K562 (cell line): ENCODE measurements around the gene IRF9. TPM values are rescaled to one million over a fixed set of nuclear protein-coding genes. Genes with fewer than 3 reads are reported as not detected.

ENCODE experiments used
- ATAC-seq: fragments of 200-7000 bp; cut with Tn5 transposase; 3 replicates; pipeline ENCODE4 v1.9.1; 2020; ENCODE audit warnings: moderate library complexity
- BruUV-seq: library from RNA; stranded (reverse); fragments of 400-500 nt; replicated peaks from 2 replicates; lab custom pipeline; 2021; lab: Mats Ljungman, UMichigan
- CTCF ChIA-PET: fragments of 300-600 bp; formaldehyde crosslinking; extraction: SDS; loops from one replicate; lab custom pipeline; 2021; ENCODE audit warnings: low intra/inter-chr PET ratio; lab: Yijun Ruan, JAX
- POLR2A ChIA-PET: fragments of 300-600, 350-650 bp; sonication (Branson Sonifier 250); formaldehyde crosslinking; extraction: SDS; loops from one replicate; lab custom pipeline; 2021; ENCODE audit warnings: antibody characterized with exemption, inconsistent platforms; lab: Yijun Ruan, JAX
- DNase-seq, 4 experiments: peaks; one replicate each; pipeline versions ENCODE4 v3.0.0 to v3.0.0-alpha.2; 2011 to 2018; ENCODE audit warnings: low spot score in 3 of 4, mixed read lengths in 3 of 4; ENCODE audit errors: extremely low read depth in 1 of 4
- FAIRE-seq: peaks from 2 replicates; lab custom pipeline; 2011; peaks lifted over from hg19 to GRCh38; lab: Jason Lieb, UNC
- H2AFZ ChIP-seq: 2 replicates; pipeline ENCODE4 v1.6.0; 2011; ENCODE audit warnings: low read depth, low read length, control low read depth, inconsistent platforms
- H3K27ac ChIP-seq: fragments of 200-600 bp; 3 replicates; pipeline ENCODE4 v1.8.0; 2011; ENCODE audit warnings: low read depth, mild to moderate bottlenecking, control low read depth, inconsistent platforms, low read length, moderate library complexity, mixed read lengths; ENCODE audit errors: extremely low read depth
- H3K27me3 ChIP-seq, 2 experiments: fragments of 300-600 bp in 1 of 2; 2 replicates in 1 of 2; 3 replicates in 1 of 2; pipeline versions ENCODE4 v1.6.0 to v1.8.0; 2011; ENCODE audit warnings: inconsistent platforms in 2 of 2, low read length in 2 of 2, mild to moderate bottlenecking in 1 of 2, mixed read lengths in 1 of 2, moderate library complexity in 1 of 2; ENCODE audit not compliant: control insufficient read depth in 2 of 2, insufficient read depth in 2 of 2
- H3K36me3 ChIP-seq: fragments of 300-600 bp; 3 replicates; pipeline ENCODE4 v1.8.0; 2011; ENCODE audit warnings: mild to moderate bottlenecking, low read length, inconsistent platforms; ENCODE audit not compliant: control insufficient read depth, insufficient read depth
- H3K4me1 ChIP-seq, 2 experiments: fragments of 200-600 bp in 1 of 2; replicated peaks in 1 of 2; 2 replicates in 1 of 2; 3 replicates in 1 of 2; pipeline versions ENCODE4 v1.5.1 to v1.8.0; 2011; ENCODE audit warnings: inconsistent platforms in 2 of 2, low read length in 2 of 2, mild to moderate bottlenecking in 1 of 2, mixed read lengths in 1 of 2, moderate library complexity in 1 of 2; ENCODE audit not compliant: control insufficient read depth in 2 of 2, insufficient read depth in 2 of 2
- H3K4me2 ChIP-seq: 2 replicates; pipeline ENCODE4 v1.6.1; 2011; ENCODE audit warnings: low read length, control low read depth, inconsistent platforms, mixed read lengths; ENCODE audit not compliant: insufficient read depth
- H3K4me3 ChIP-seq: fragments of 200-600 bp; sonication (generic), shearing (Covaris generic); 2 replicates; pipeline ENCODE4 v1.5.1; 2016; ENCODE audit warnings: control low read depth, inconsistent platforms
- H3K79me2 ChIP-seq: fragments of 200-600 bp; 3 replicates; pipeline ENCODE4 v1.8.0; 2011; ENCODE audit warnings: low read length, inconsistent platforms; ENCODE audit not compliant: control insufficient read depth, insufficient read depth
- H3K9ac ChIP-seq, 2 experiments: 2 replicates each; pipeline versions ENCODE4 v1.6.0 to v1.6.1; 2011; ENCODE audit warnings: low read depth in 2 of 2, low read length in 2 of 2, control low read depth in 1 of 2, inconsistent platforms in 1 of 2, mild to moderate bottlenecking in 1 of 2, mixed read lengths in 1 of 2; ENCODE audit not compliant: insufficient read depth in 1 of 2
- H3K9me1 ChIP-seq: one replicate; pipeline ENCODE4 v1.6.0; 2011; ENCODE audit warnings: inconsistent platforms, mild to moderate bottlenecking, low read length, moderate library complexity; ENCODE audit not compliant: control insufficient read depth, insufficient read depth
- H3K9me3 ChIP-seq: replicated peaks from 2 replicates; pipeline ENCODE4 v1.5.1; 2011; ENCODE audit warnings: low read depth, low read length, inconsistent platforms; ENCODE audit not compliant: control insufficient read depth, insufficient read depth
- H4K20me1 ChIP-seq: replicated peaks from 2 replicates; pipeline ENCODE4 v1.6.1; 2011; ENCODE audit warnings: low read length, inconsistent platforms, mixed read lengths; ENCODE audit not compliant: control insufficient read depth, insufficient read depth
- CHD2 ChIP-seq: IDR thresholded peaks from 2 replicates; pipeline ENCODE4 v1.6.1; 2011; ENCODE audit warnings: low read depth, low read length
- WGBS: fragments of 100-300 bp; shearing (Covaris generic); methylation state at CpG from one replicate; pipeline ENCODE4 v1.1.6; 2016; ENCODE audit warnings: low coverage, mixed read lengths; ENCODE audit not compliant: insufficient coverage; ENCODE audit errors: missing lambda C conversion rate; 5-methylcytosine and 5-hydroxymethylcytosine counted together
- in situ Hi-C: fragments of 300-500 bp; cut with MboI; formaldehyde crosslinking; loops from 4 replicates; pipeline ENCODE4 v1.15.0; 2018; ENCODE audit warnings: inconsistent platforms, mixed read lengths
- intact Hi-C: fragments of 100-400 bp; cut with micrococcal nuclease; formaldehyde crosslinking; loops from 2 replicates; pipeline ENCODE4 v1.14.2; 2022
- polyA plus RNA-seq, 8 experiments: library from polyadenylated mRNA; depleted of rRNA in 4 of 8; stranded (reverse) in 5 of 8; unstranded in 3 of 8; fragments of >200 nt; fragmentation: Nextera tagmentation in 2 of 8; fragmentation: Illumina TruSeq in 1 of 8; extraction: Ambion mirVana in 2 of 8; extraction: Trizol in 1 of 8; gene quantifications; 2 replicates each; pipeline versions ENCODE4 v1.2.1 to v1.2.3, GENCODE V29; 2011 to 2014; ENCODE audit warnings: inconsistent platforms in 1 of 8, missing spikeins in 1 of 8
- total RNA-seq, 7 experiments: library from RNA; depleted of rRNA in 6 of 7; stranded (reverse); fragments of >200 nt in 6 of 7; fragmentation: Illumina TruSeq in 2 of 7; extraction: Trizol in 2 of 7; gene quantifications; 2 replicates each; pipeline versions ENCODE4 v1.2.1 to v1.2.3, GENCODE V29; 2011 to 2021; ENCODE audit warnings: low replicate concordance in 1 of 7
- TF ChIP-seq, protein P1 (sequence below), 2 experiments: fragments of 450-650 bp in 1 of 2; sonication (generic) in 1 of 2; formaldehyde crosslinking in 1 of 2; IDR thresholded peaks in 1 of 2; conservative IDR thresholded peaks in 1 of 2; 2 replicates each; pipeline versions ENCODE4 v1.6.1 to v1.8.1; 2016 to 2023; ENCODE audit warnings: mild to moderate bottlenecking in 2 of 2, moderate library complexity in 2 of 2, inconsistent platforms in 1 of 2, missing genetic modification reagents in 1 of 2

IRF9 gene
- total and polyA plus RNA-seq, 9 of the 15 experiments (the other 6 are each of a cell fraction or from before 2014, with no cell fraction given) = 0.79 to 14.8 (median 6.1) TPM

GRCh38 chr14:24138396-24139271, 22.4 kb upstream of the IRF9 start:
- H3K4me2 ChIP-seq = no peak overlapping the region
- no peak overlapping the region for H3K4me3 ChIP-seq
- no peak for FAIRE-seq
- POLR2A ChIA-PET = interaction anchor here (1.5 to 1.8 kb wide), 2 partner anchors 24 to 45 kb away, joined by 4 read pairs; partner anchors contain the start of genes DCAF11, NRL and PCK2
- no TSS peak for BruUV-seq
- no peak for TF ChIP-seq CHD2
- TF ChIP-seq, protein P1, sequence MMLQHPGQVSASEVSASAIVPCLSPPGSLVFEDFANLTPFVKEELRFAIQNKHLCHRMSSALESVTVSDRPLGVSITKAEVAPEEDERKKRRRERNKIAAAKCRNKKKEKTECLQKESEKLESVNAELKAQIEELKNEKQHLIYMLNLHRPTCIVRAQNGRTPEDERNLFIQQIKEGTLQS (IDR thresholded peaks at IDR 0.05) = 0 out of 2 replicates have a peak, but pooled peaks have one; percentile 12
- TF ChIP-seq, protein P1 (CRISPR knock-in tag; conservative IDR thresholded peaks at IDR 0.05) = no peak
- in situ Hi-C loops (no loop called here), intact Hi-C loops (no loop called here)
- H3K9ac ChIP-seq = peak overlapping the region in 1 of 2 experiments; percentile 42; a peak in 1 of 4 replicates
- no peak overlapping the region for H3K27ac ChIP-seq
- no peak for DNase-seq
- WGBS = 86% methylated on average over 13 of the region's 13 CpGs
- peaks cover 19 to 36% of the 10 kb centered on the region in 2 experiments; a peak in 4 of 5 replicates for H3K4me1 ChIP-seq
- H3K9me3 ChIP-seq = no peaks in the 10 kb centered on the region
- CTCF ChIA-PET = no interaction called here
- no peak overlapping the region for H2AFZ ChIP-seq
- ATAC-seq = no peak
- H3K36me3 ChIP-seq = peaks cover 34% of the 10 kb centered on the region
- H3K79me2 ChIP-seq = peaks cover 20% of the 10 kb centered on the region
- H3K27me3 ChIP-seq = no peaks in the 10 kb centered on the region
- no peaks in the 10 kb centered on the region; the same call in 1 of the 2 replicates for H4K20me1 ChIP-seq
- H3K9me1 ChIP-seq = no peaks in the 10 kb centered on the region
